ENCODE data around the gene CTIF.

Gene CTIF

DNA sequence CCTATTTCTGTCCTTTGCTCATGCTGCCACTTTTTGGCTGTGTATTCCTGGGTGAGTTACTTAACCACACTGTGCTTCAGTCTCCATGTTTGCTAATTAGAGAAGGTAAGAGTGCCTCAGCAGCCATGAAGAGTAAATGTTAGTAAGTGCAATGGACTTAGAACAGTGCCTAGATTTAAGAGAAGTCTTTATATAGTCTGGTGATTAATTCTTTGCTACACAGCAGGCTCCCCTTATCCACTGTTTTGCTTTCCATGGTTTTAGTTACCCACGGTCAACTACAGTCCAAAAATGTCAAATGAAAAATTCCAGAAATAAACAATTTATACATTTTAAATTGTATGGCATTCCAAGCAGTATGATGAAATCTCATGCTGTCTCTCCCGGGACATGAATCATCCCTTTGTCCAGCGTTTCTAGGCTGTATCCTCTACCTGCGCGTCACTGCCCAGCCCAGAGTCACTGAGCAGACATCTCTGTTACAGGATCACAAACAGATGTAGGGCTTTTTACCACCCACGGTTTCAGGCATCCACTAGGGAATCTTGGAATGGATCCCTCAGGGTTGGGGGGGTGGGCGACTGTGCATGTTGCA is 91.0 kb downstream of the CTIF start:
- FAIRE-seq (no peak), DNase-seq (ENCODE audit: insufficient read length, low spot score) (no peak)
- TF ChIP-seq, protein P1, sequence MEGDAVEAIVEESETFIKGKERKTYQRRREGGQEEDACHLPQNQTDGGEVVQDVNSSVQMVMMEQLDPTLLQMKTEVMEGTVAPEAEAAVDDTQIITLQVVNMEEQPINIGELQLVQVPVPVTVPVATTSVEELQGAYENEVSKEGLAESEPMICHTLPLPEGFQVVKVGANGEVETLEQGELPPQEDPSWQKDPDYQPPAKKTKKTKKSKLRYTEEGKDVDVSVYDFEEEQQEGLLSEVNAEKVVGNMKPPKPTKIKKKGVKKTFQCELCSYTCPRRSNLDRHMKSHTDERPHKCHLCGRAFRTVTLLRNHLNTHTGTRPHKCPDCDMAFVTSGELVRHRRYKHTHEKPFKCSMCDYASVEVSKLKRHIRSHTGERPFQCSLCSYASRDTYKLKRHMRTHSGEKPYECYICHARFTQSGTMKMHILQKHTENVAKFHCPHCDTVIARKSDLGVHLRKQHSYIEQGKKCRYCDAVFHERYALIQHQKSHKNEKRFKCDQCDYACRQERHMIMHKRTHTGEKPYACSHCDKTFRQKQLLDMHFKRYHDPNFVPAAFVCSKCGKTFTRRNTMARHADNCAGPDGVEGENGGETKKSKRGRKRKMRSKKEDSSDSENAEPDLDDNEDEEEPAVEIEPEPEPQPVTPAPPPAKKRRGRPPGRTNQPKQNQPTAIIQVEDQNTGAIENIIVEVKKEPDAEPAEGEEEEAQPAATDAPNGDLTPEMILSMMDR (IDR thresholded peaks at IDR 0.05; ENCODE audit: insufficient read depth, missing control alignments) = no peak

DNA sequence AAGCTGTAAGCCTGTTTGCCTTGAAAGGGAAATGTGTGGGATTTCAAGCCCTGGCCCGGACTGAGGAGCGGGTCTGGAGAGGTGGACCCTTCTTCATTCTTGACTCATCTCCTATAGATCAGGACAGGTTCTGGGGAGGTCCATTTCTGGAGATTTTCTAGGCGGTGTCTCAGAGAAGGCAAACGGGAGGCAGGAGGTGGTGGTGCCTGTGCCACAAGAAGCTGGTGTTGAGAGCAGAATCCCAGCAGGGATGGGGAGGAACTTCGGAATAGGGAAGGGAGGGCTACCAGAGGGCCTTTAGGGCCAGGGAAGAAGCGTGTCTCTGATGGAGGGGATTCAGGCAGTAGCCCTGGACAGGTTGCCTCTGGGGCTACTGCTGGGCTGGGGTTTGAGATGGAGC is 93.0 kb downstream of the CTIF start:
- FAIRE-seq = no peak
- no peak for DNase-seq (ENCODE audit: insufficient read length, low spot score)
- TF ChIP-seq, protein P1 (IDR thresholded peaks at IDR 0.05; ENCODE audit: insufficient read depth, missing control alignments) = no peak

DNA sequence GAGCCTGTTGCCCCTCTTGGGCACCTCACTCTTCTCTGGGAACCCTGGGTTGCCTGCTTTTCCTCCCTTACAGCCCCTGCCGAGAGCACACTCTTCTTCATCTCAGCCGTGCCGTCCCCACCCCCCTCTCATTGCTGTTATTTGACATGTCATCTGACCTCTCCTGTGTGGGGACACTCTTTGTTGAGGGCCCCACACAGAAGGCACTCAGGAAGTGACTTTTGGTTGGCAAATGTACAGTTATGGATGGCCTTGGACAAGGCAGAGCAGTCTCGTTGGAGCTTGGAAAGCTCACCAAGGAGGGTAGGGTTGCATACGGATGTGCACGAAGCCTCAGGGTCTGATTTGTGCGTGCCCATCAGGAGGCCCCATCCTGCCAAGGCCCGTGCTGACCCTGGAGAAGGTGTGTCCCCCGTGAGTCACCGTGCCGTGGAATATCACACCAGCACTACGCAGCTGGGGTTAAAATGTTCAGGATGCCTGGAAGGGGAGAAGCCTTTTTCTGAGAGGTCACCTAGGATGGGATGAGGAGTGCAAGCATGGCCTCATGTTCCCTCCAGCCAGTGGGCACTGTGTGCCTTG is 93.9 kb downstream of the CTIF start:
- TF ChIP-seq, protein P1 (IDR thresholded peaks at IDR 0.05; ENCODE audit: insufficient read depth, missing control alignments) = no peak
- FAIRE-seq (no peak), DNase-seq (ENCODE audit: insufficient read length, low spot score) (no peak)

DNA sequence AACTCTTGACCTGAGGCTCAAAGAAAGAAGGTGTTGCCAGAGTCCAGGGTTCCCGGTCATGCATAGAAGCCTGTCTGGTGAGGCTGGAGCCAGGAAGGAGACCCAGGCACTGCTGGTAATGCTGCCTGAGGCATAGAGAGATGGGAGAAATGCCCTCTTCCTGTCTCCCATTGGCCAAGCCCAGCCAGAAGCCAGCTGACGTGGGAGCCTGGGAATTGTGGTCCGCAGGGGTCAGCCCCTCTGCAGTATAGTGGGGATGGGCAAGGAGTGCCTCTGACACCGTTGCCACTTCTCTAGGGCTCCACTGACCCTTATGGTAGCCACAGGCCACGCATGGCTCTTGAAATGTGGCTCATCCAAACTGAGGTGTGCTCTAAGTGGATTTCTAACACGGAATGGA is 95.7 kb downstream of the CTIF start:
- FAIRE-seq (no peak), DNase-seq (ENCODE audit: insufficient read length, low spot score) (no peak)
- TF ChIP-seq, protein P1 (IDR thresholded peaks at IDR 0.05; ENCODE audit: insufficient read depth, missing control alignments) = no peak

DNA sequence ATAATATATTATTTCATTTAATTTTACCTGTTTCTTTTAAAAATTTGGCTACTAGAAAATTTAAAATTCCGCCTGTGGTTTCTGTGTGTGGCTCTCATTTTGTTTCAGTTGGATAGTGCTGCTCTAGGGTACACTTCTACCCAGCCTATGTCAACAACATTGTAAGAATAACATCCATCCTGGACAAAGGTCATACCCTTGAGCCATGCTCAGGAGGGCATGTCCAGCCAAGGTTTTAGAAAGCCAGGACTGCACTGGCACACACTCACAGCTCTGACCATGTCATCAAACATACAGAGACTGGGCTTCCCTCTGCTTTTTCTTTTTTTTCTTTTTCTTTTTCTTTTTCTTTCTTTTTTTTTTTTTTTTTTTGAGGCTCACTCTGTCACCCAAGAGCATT is 96.1 kb downstream of the CTIF start:
- TF ChIP-seq, protein P1 (IDR thresholded peaks at IDR 0.05; ENCODE audit: insufficient read depth, missing control alignments) = no peak
- DNase-seq (ENCODE audit: insufficient read length, low spot score) (no peak), FAIRE-seq (no peak)

DNA sequence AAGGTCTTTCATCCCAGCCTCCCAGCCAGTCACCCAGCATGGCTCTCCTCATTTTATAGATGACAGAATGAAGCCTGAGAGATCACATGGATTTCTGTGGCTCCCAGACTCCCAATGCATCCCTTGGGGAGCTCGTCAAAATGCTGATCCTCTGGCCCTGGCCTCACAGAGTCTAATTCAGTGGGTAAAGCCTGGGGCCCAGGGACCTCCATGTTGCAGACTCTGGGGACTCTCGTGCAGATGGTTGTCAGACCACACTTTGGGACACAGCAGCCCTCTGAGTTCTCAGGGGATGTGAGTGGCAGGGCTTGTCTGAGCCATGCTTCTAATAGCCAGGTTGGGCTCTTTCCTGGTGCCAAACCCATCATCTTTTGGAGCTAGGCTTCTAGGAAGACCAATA is 97.0 kb downstream of the CTIF start:
- FAIRE-seq (no peak), DNase-seq (ENCODE audit: insufficient read length, low spot score) (no peak)
- TF ChIP-seq, protein P1 (IDR thresholded peaks at IDR 0.05; ENCODE audit: insufficient read depth, missing control alignments) = no peak

DNA sequence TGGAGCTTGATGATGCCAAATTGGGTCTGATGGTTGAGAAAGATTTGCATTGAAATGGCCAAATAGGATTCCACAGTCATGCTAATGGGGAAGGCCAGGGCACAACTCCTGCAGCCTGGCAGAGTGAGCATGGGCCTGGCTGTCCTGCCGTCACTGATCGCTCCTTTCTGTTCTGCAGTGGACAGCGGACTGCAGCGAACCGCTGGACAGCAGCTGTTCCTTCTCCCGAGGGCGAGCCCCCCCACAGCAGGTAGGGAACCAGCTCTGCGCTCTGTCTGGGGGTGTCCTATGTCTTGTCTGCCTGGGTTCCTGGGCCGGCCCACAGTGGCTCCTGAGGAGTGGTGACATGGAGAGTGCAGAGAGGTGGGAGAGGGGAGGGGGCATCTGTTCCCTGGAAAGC is 97.6 kb downstream of the CTIF start:
- FAIRE-seq (no peak), DNase-seq (ENCODE audit: insufficient read length, low spot score) (no peak)
- TF ChIP-seq, protein P1 (IDR thresholded peaks at IDR 0.05; ENCODE audit: insufficient read depth, missing control alignments) = no peak
